SH-SY5Y (cell line): ENCODE results near the gene ATG9A.

Experiments
- GATA2 ChIP-seq: IDR thresholded peaks from 2 replicates; pipeline ENCODE4 v1.6.1; 2011; ENCODE audit warnings: mild to moderate bottlenecking, low read depth, low read length
- GATA3 ChIP-seq: IDR thresholded peaks from 2 replicates; pipeline ENCODE4 v1.6.1; 2011; ENCODE audit warnings: low read depth, mild to moderate bottlenecking, low read length, moderate library complexity

DNA sequence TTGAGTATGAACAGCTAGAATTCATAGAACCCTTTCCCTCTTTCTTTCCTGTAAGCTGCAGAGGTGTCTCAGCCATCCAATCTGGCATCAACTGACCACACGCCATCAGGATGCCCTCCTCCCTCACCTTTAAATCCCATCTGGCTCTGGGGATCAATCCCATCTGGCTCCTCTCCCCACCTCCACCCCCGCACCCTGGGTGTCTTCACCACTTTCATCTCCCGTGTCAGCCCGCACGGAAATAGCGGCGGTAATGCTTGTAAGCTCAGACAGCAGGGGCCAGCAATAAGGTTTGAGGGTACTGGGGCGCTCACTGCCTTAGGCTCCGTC lies 23.1 kb upstream of the ATG9A start:
- TF ChIP-seq GATA2 = no peak
- TF ChIP-seq GATA3 = no peak
